ENCODE results near the gene LRIG3. TPM values are rescaled to one million over a fixed set of nuclear protein-coding genes. Genes with fewer than 3 reads are reported as not detected.
"Not testable (repeated sequence)": the region's sequence is repeated elsewhere in the genome, so short reads cannot be mapped to it uniquely, and the experiment has no call there.

Gene LRIG3
- total RNA-seq, 1 donor from 2014 or later = 69.8 TPM

- no peak for DNase-seq (ENCODE audit: low read depth, low spot score)
These were observed 10.5 kb upstream of the LRIG3 start for GRCh38 chr12:58930770-58931324.

- DNase-seq (ENCODE audit: low read depth, low spot score) = no peak
These were observed 6.8 kb upstream of the LRIG3 start for GRCh38 chr12:58927120-58927519.

- no peak for DNase-seq (ENCODE audit: low read depth, low spot score)
These were observed 6.3 kb upstream of the LRIG3 start for GRCh38 chr12:58926586-58926985.

GRCh38 chr12:58925751-58926150 is 5.4 kb upstream of the LRIG3 start:
- no peak for DNase-seq (ENCODE audit: low read depth, low spot score)

- peak; percentile 57 for DNase-seq (ENCODE audit: low read depth, low spot score)
These were observed 4.9 kb upstream of the LRIG3 start for GRCh38 chr12:58925111-58925611.

GRCh38 chr12:58924652-58925051 is 4.3 kb upstream of the LRIG3 start:
- no peak for DNase-seq (ENCODE audit: low read depth, low spot score)

- no peak for DNase-seq (ENCODE audit: low read depth, low spot score)
These were observed 3.5 kb upstream of the LRIG3 start for GRCh38 chr12:58923781-58924180.

- peak; percentile 54 for DNase-seq (ENCODE audit: low read depth, low spot score)
These were observed 2.5 kb upstream of the LRIG3 start for GRCh38 chr12:58922849-58923248.

- no peak for DNase-seq (ENCODE audit: low read depth, low spot score)
These were observed 907 bp upstream of the LRIG3 start for GRCh38 chr12:58920961-58921861.

- DNase-seq (ENCODE audit: low read depth, low spot score) = no peak
These were observed 838 bp downstream of the LRIG3 start for GRCh38 chr12:58919231-58920101.

GRCh38 chr12:58918469-58918844 is 1.8 kb downstream of the LRIG3 start:
- no peak for DNase-seq (ENCODE audit: low read depth, low spot score)

- no peak for DNase-seq (ENCODE audit: low read depth, low spot score)
These were observed 2.4 kb downstream of the LRIG3 start for GRCh38 chr12:58917699-58918468.

- DNase-seq (ENCODE audit: low read depth, low spot score) = no peak
These were observed 3.3 kb downstream of the LRIG3 start for GRCh38 chr12:58916921-58917511.

GRCh38 chr12:58916161-58916621 is 4.1 kb downstream of the LRIG3 start:
- DNase-seq (ENCODE audit: low read depth, low spot score) = no peak

- no peak for DNase-seq (ENCODE audit: low read depth, low spot score)
These were observed 4.7 kb downstream of the LRIG3 start for GRCh38 chr12:58915634-58916033.

- no peak for DNase-seq (ENCODE audit: low read depth, low spot score)
These were observed 5.3 kb downstream of the LRIG3 start for GRCh38 chr12:58915037-58915436.

GRCh38 chr12:58914457-58914856 is 5.8 kb downstream of the LRIG3 start:
- no peak for DNase-seq (ENCODE audit: low read depth, low spot score)

- no peak for DNase-seq (ENCODE audit: low read depth, low spot score)
These were observed 12.9 kb downstream of the LRIG3 start for GRCh38 chr12:58907391-58907790.

GRCh38 chr12:58906917-58907316 is 13.4 kb downstream of the LRIG3 start:
- DNase-seq (ENCODE audit: low read depth, low spot score) = no peak

- DNase-seq (ENCODE audit: low read depth, low spot score) = no peak
These were observed 14.9 kb downstream of the LRIG3 start for GRCh38 chr12:58905422-58905821.

- not testable (repeated sequence) for DNase-seq (ENCODE audit: low read depth, low spot score)
These were observed 17.6 kb downstream of the LRIG3 start for GRCh38 chr12:58902726-58903125.
